ENCODE data around the gene TUBGCP3.
A peak's percentile ranks its signal among the peaks of the same experiment; 100 is the strongest.

Gene TUBGCP3

GRCh38 chr13:112608212-112608611 is 20.3 kb upstream of the TUBGCP3 start:
- TF ChIP-seq YY1 (IDR thresholded peaks at IDR 0.05; ENCODE audit: insufficient read depth, insufficient read length) (no peak), SUZ12 (IDR thresholded peaks at IDR 0.05; ENCODE audit: extremely low read depth, insufficient read depth, insufficient read length) (no peak), ZNF274 (IDR thresholded peaks at IDR 0.05; ENCODE audit: low read depth, low read length) (no peak)
- no peak for DNase-seq (ENCODE audit: low read depth, low spot score)
- no peaks in the 10 kb centered on the region for H3K9me3 ChIP-seq (ENCODE audit: insufficient read depth, low read length)
- no peak overlapping the region for H3K9ac ChIP-seq (ENCODE audit: insufficient read length, low read depth)
- peaks cover 3% of the 10 kb centered on the region for H3K27me3 ChIP-seq (ENCODE audit: insufficient read depth, insufficient read length)
- no peaks in the 10 kb centered on the region for H3K4me1 ChIP-seq (ENCODE audit: insufficient read depth, insufficient read length)
- H3K4me3 ChIP-seq (ENCODE audit: insufficient read length, low read depth), result no peak overlapping the region
- H3K36me3 ChIP-seq (ENCODE audit: insufficient read depth, insufficient read length, low read length), result no peaks in the 10 kb centered on the region

GRCh38 chr13:112606109-112607001 is 18.4 kb upstream of the TUBGCP3 start:
- no peak overlapping the region for H3K9ac ChIP-seq (ENCODE audit: insufficient read length, low read depth)
- peaks cover 3% of the 10 kb centered on the region for H3K27me3 ChIP-seq (ENCODE audit: insufficient read depth, insufficient read length)
- TF ChIP-seq ZNF274 (IDR thresholded peaks at IDR 0.05; ENCODE audit: low read depth, low read length) (no peak), YY1 (IDR thresholded peaks at IDR 0.05; ENCODE audit: insufficient read depth, insufficient read length) (no peak), SUZ12 (IDR thresholded peaks at IDR 0.05; ENCODE audit: extremely low read depth, insufficient read depth, insufficient read length) (no peak)
- no peaks in the 10 kb centered on the region for H3K36me3 ChIP-seq (ENCODE audit: insufficient read depth, insufficient read length, low read length)
- no peaks in the 10 kb centered on the region for H3K4me1 ChIP-seq (ENCODE audit: insufficient read depth, insufficient read length)
- DNase-seq (ENCODE audit: low read depth, low spot score), result peak; percentile 88
- peak overlapping the region; percentile 28 for H3K4me3 ChIP-seq (ENCODE audit: insufficient read length, low read depth)
- H3K9me3 ChIP-seq (ENCODE audit: insufficient read depth, low read length), result no peaks in the 10 kb centered on the region

- no peaks in the 10 kb centered on the region for H3K36me3 ChIP-seq (ENCODE audit: insufficient read depth, insufficient read length, low read length)
- H3K4me3 ChIP-seq (ENCODE audit: insufficient read length, low read depth), result no peak overlapping the region
- TF ChIP-seq SUZ12 (IDR thresholded peaks at IDR 0.05; ENCODE audit: extremely low read depth, insufficient read depth, insufficient read length), result no peak
- TF ChIP-seq ZNF274 (IDR thresholded peaks at IDR 0.05; ENCODE audit: low read depth, low read length), result no peak
- no peak for TF ChIP-seq YY1 (IDR thresholded peaks at IDR 0.05; ENCODE audit: insufficient read depth, insufficient read length)
- no peaks in the 10 kb centered on the region for H3K4me1 ChIP-seq (ENCODE audit: insufficient read depth, insufficient read length)
- peak overlapping the region; percentile 56 for H3K9ac ChIP-seq (ENCODE audit: insufficient read length, low read depth)
- no peak for DNase-seq (ENCODE audit: low read depth, low spot score)
- no peaks in the 10 kb centered on the region for H3K9me3 ChIP-seq (ENCODE audit: insufficient read depth, low read length)
- peaks cover 3% of the 10 kb centered on the region for H3K27me3 ChIP-seq (ENCODE audit: insufficient read depth, insufficient read length)
These were observed 17.6 kb upstream of the TUBGCP3 start for GRCh38 chr13:112605531-112605990.

GRCh38 chr13:112603641-112604225 is 15.8 kb upstream of the TUBGCP3 start:
- Histone ChIP-seq H3K9ac (ENCODE audit: insufficient read length, low read depth) (no peak overlapping the region), H3K27me3 (ENCODE audit: insufficient read depth, insufficient read length) (peaks cover 3% of the 10 kb centered on the region), H3K4me3 (ENCODE audit: insufficient read length, low read depth) (no peak overlapping the region), H3K4me1 (ENCODE audit: insufficient read depth, insufficient read length) (no peaks in the 10 kb centered on the region), H3K9me3 (ENCODE audit: insufficient read depth, low read length) (no peaks in the 10 kb centered on the region), H3K36me3 (ENCODE audit: insufficient read depth, insufficient read length, low read length) (no peaks in the 10 kb centered on the region)
- no peak for DNase-seq (ENCODE audit: low read depth, low spot score)
- TF ChIP-seq ZNF274 (IDR thresholded peaks at IDR 0.05; ENCODE audit: low read depth, low read length) (no peak), YY1 (IDR thresholded peaks at IDR 0.05; ENCODE audit: insufficient read depth, insufficient read length) (no peak), SUZ12 (IDR thresholded peaks at IDR 0.05; ENCODE audit: extremely low read depth, insufficient read depth, insufficient read length) (no peak)

- TF ChIP-seq YY1 (IDR thresholded peaks at IDR 0.05; ENCODE audit: insufficient read depth, insufficient read length), result no peak
- no peak for TF ChIP-seq ZNF274 (IDR thresholded peaks at IDR 0.05; ENCODE audit: low read depth, low read length)
- no peak for TF ChIP-seq SUZ12 (IDR thresholded peaks at IDR 0.05; ENCODE audit: extremely low read depth, insufficient read depth, insufficient read length)
- Histone ChIP-seq H3K4me3 (ENCODE audit: insufficient read length, low read depth) (no peak overlapping the region), H3K27me3 (ENCODE audit: insufficient read depth, insufficient read length) (peaks cover 3% of the 10 kb centered on the region), H3K9me3 (ENCODE audit: insufficient read depth, low read length) (no peaks in the 10 kb centered on the region), H3K9ac (ENCODE audit: insufficient read length, low read depth) (no peak overlapping the region), H3K4me1 (ENCODE audit: insufficient read depth, insufficient read length) (no peaks in the 10 kb centered on the region), H3K36me3 (ENCODE audit: insufficient read depth, insufficient read length, low read length) (no peaks in the 10 kb centered on the region)
- DNase-seq (ENCODE audit: low read depth, low spot score), result no peak
These were observed 14.2 kb upstream of the TUBGCP3 start for GRCh38 chr13:112602189-112602588.

- H3K9me3 ChIP-seq (ENCODE audit: insufficient read depth, low read length), result no peaks in the 10 kb centered on the region
- TF ChIP-seq ZNF274 (IDR thresholded peaks at IDR 0.05; ENCODE audit: low read depth, low read length) (no peak), YY1 (IDR thresholded peaks at IDR 0.05; ENCODE audit: insufficient read depth, insufficient read length) (no peak), SUZ12 (IDR thresholded peaks at IDR 0.05; ENCODE audit: extremely low read depth, insufficient read depth, insufficient read length) (no peak)
- DNase-seq (ENCODE audit: low read depth, low spot score), result no peak
- H3K4me3 ChIP-seq (ENCODE audit: insufficient read length, low read depth), result no peak overlapping the region
- no peaks in the 10 kb centered on the region for H3K27me3 ChIP-seq (ENCODE audit: insufficient read depth, insufficient read length)
- H3K4me1 ChIP-seq (ENCODE audit: insufficient read depth, insufficient read length), result no peaks in the 10 kb centered on the region
- no peaks in the 10 kb centered on the region for H3K36me3 ChIP-seq (ENCODE audit: insufficient read depth, insufficient read length, low read length)
- H3K9ac ChIP-seq (ENCODE audit: insufficient read length, low read depth), result no peak overlapping the region
These were observed 13.4 kb upstream of the TUBGCP3 start for GRCh38 chr13:112601371-112601770.

- no peak for DNase-seq (ENCODE audit: low read depth, low spot score)
- Histone ChIP-seq H3K36me3 (ENCODE audit: insufficient read depth, insufficient read length, low read length) (no peaks in the 10 kb centered on the region), H3K4me3 (ENCODE audit: insufficient read length, low read depth) (no peak overlapping the region), H3K27me3 (ENCODE audit: insufficient read depth, insufficient read length) (no peaks in the 10 kb centered on the region), H3K9me3 (ENCODE audit: insufficient read depth, low read length) (no peaks in the 10 kb centered on the region), H3K4me1 (ENCODE audit: insufficient read depth, insufficient read length) (no peaks in the 10 kb centered on the region), H3K9ac (ENCODE audit: insufficient read length, low read depth) (no peak overlapping the region)
- TF ChIP-seq ZNF274 (IDR thresholded peaks at IDR 0.05; ENCODE audit: low read depth, low read length) (no peak), YY1 (IDR thresholded peaks at IDR 0.05; ENCODE audit: insufficient read depth, insufficient read length) (no peak), SUZ12 (IDR thresholded peaks at IDR 0.05; ENCODE audit: extremely low read depth, insufficient read depth, insufficient read length) (no peak)
These were observed 8.3 kb upstream of the TUBGCP3 start for GRCh38 chr13:112596235-112596634.
